Gastrocnemius medialis (tissue), 4 donors: ENCODE measurements around the gene LRIG3. TPM values are rescaled to one million over a fixed set of nuclear protein-coding genes. Genes with fewer than 3 reads are reported as not detected.

Source experiments
- ATAC-seq, 2 donors: fragments of 150-250 bp; one replicate each; pipeline ENCODE4 v1.9.1; 2016
- DNase-seq, 2 donors: peaks; one replicate each; pipeline ENCODE4 v3.0.0-alpha.2; 2019
- H3K27ac ChIP-seq, 4 donors: fragments of 200-600 bp; sonication (generic); 1 replicate in 1 of 4; 2 replicates in 3 of 4; pipeline ENCODE4 v1.5.1; 2016 to 2018; ENCODE audit warnings: mild to moderate bottlenecking in 2 of 4, moderate library complexity in 1 of 4
- H3K27me3 ChIP-seq, 3 donors: fragments of 200-600 bp; sonication (generic) in 2 of 3; 1 replicate in 1 of 3; 2 replicates in 2 of 3; pipeline versions ENCODE4 v1.5.1 to v1.6.0; 2016 to 2019; ENCODE audit warnings: mild to moderate bottlenecking in 1 of 3, moderate library complexity in 1 of 3
- H3K36me3 ChIP-seq, 2 donors: fragments of 200-600 bp; sonication (generic) in 1 of 2; one replicate each; pipeline ENCODE4 v1.5.1; 2017 to 2018
- H3K4me1 ChIP-seq, 2 donors: fragments of 200-600 bp; sonication (generic) in 1 of 2; one replicate each; pipeline ENCODE4 v1.5.1; 2016 to 2017; ENCODE audit warnings: mild to moderate bottlenecking in 2 of 2
- H3K4me3 ChIP-seq, 4 donors: fragments of 200-600 bp; sonication (generic) in 3 of 4; 1 replicate in 1 of 4; 2 replicates in 3 of 4; pipeline ENCODE4 v1.5.1; 2016 to 2019; ENCODE audit warnings: mild to moderate bottlenecking in 2 of 4
- H3K9me3 ChIP-seq, 3 donors: fragments of 200-600 bp; sonication (generic) in 2 of 3; 1 replicate in 1 of 3; 2 replicates in 2 of 3; pipeline ENCODE4 v1.5.1; 2016 to 2019
- POLR2A ChIP-seq, 2 donors: fragments of 450-650 bp; IDR thresholded peaks; one replicate each; pipeline ENCODE4 v1.6.1; 2017; ENCODE audit warnings: antibody characterized with exemption in 2 of 2, mild to moderate bottlenecking in 2 of 2, moderate library complexity in 2 of 2
- in situ Hi-C, 4 donors: fragments of 200-750 bp; cut with MboI; loops; one replicate each; pipeline versions ENCODE4 v1.15.0 to v1.8.0; 2017; ENCODE audit warnings: low sequenced_read_pairs in 4 of 4
- intact Hi-C: fragments of 100-400 bp; cut with DNase I; formaldehyde crosslinking; loops from one replicate; pipeline ENCODE4 v1.15.1; 2023; ENCODE audit warnings: low total_unique reads
- total RNA-seq, 4 donors: library from RNA; depleted of rRNA; stranded (reverse); fragments of >200 nt; gene quantifications; one replicate each; pipeline versions ENCODE4 v1.1.0 to v1.2.3, GENCODE V29; 2016
- TF ChIP-seq, protein P1 (sequence below), 5 experiments: fragments of 450-650 bp in 3 of 5; fragments of 200-600 bp in 2 of 5; sonication (generic) in 2 of 5; IDR thresholded peaks in 4 of 5; conservative IDR thresholded peaks in 1 of 5; 1 replicate in 4 of 5; 2 replicates in 1 of 5; pipeline ENCODE4 v1.5.1; 2016 to 2019; ENCODE audit warnings: antibody characterized with exemption in 5 of 5, mild to moderate bottlenecking in 3 of 5, moderate library complexity in 3 of 5

Gene LRIG3
- total RNA-seq, 4 donors from 2014 or later = 4.7 to 14.7 (median 7.7) TPM

DNA sequence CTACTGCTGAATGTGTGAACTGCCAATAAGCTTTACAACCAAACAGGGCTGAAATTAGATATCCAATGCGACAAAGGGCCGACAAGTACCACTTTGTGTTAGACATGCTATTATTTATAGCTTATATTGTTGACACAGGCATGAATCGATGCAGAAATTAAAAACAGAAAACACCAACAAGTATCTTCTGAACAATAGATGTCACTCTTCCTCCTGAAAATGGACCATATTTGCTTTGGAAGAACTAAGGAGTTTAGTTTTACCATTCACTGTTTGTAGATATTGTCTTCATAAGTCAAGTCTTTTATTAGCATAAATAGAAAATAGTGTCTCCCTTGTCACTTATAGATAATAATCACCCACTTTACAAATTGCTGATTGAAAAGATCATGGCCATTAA is 86.5 kb downstream of the LRIG3 start:
- no peak for ATAC-seq
- Histone ChIP-seq H3K9me3 (no peaks in the 10 kb centered on the region), H3K4me3 (no peak overlapping the region), H3K4me1 (no peaks in the 10 kb centered on the region), H3K27ac (no peak overlapping the region), H3K27me3 (no peaks in the 10 kb centered on the region), H3K36me3 (no peaks in the 10 kb centered on the region)
- intact Hi-C loops = no loop called here
- no peak for DNase-seq
- in situ Hi-C loops = no loop called here
- no peak for TF ChIP-seq POLR2A (IDR thresholded peaks at IDR 0.05)
- TF ChIP-seq, protein P1, sequence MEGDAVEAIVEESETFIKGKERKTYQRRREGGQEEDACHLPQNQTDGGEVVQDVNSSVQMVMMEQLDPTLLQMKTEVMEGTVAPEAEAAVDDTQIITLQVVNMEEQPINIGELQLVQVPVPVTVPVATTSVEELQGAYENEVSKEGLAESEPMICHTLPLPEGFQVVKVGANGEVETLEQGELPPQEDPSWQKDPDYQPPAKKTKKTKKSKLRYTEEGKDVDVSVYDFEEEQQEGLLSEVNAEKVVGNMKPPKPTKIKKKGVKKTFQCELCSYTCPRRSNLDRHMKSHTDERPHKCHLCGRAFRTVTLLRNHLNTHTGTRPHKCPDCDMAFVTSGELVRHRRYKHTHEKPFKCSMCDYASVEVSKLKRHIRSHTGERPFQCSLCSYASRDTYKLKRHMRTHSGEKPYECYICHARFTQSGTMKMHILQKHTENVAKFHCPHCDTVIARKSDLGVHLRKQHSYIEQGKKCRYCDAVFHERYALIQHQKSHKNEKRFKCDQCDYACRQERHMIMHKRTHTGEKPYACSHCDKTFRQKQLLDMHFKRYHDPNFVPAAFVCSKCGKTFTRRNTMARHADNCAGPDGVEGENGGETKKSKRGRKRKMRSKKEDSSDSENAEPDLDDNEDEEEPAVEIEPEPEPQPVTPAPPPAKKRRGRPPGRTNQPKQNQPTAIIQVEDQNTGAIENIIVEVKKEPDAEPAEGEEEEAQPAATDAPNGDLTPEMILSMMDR (IDR thresholded peaks at IDR 0.05 in 4 of 5, conservative IDR thresholded peaks at IDR 0.05 in 1 of 5) = no peak

DNA sequence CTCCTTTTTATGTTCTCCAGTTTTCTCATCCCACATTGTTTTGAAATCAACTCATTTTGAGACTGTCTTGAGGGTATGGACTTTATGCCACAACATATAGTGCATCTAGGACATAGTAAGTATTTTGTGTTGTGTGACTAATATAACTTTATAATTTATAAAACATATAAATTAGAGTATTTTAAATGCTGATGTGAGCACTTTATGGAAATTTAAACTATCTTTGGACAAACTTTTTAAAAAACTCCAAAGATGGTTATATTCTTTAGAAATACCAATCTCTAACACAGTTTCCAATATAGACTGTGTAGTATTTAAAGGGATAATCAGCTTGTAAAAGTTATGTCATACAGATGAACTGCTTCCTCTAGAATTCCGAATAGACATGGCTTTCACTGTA is 87.4 kb downstream of the LRIG3 start:
- no peak for ATAC-seq
- no peak for DNase-seq

More for the DNA sequence above, 87.4 kb downstream of the LRIG3 start:
- TF ChIP-seq, protein P1 (IDR thresholded peaks at IDR 0.05 in 4 of 5, conservative IDR thresholded peaks at IDR 0.05 in 1 of 5) = no peak
- no peak for TF ChIP-seq POLR2A (IDR thresholded peaks at IDR 0.05)
- Histone ChIP-seq H3K27me3 (no peaks in the 10 kb centered on the region), H3K27ac (no peak overlapping the region), H3K4me3 (no peak overlapping the region), H3K4me1 (no peaks in the 10 kb centered on the region), H3K9me3 (no peaks in the 10 kb centered on the region), H3K36me3 (no peaks in the 10 kb centered on the region)
- intact Hi-C loops (no loop called here), in situ Hi-C loops (no loop called here)
